ENCODE measurements around the gene UXS1.

Gene UXS1

DNA sequence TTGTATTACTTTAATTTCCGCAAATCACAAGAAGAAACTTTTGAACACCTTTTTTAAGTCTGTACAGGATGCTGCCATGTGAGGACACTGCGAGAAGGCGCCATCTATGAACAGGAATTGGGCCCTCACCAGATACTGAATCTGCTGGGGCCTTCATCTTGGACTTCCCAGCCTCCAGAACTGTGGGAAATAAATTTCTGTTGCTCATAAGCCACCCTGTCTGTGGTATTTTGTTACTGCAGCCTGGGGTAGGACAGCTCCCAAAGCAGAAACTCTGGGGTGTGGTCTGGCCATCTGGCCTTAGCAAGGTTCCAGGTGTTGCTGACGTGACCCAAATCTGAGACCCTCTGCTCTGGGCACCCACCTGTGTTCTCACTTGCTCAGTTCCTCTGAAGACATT, 16.5 kb downstream of the UXS1 start:
- no peak overlapping the region for H2AFZ ChIP-seq (ENCODE audit: low read depth, low read length)
- no peaks in the 10 kb centered on the region for H3K9me3 ChIP-seq (ENCODE audit: insufficient read depth, low read length)
- H4K20me1 ChIP-seq (ENCODE audit: insufficient read depth, low read length), result peaks cover 13% of the 10 kb centered on the region
- no peak overlapping the region for H3K27ac ChIP-seq (ENCODE audit: low read length)
- no peaks in the 10 kb centered on the region for H3K27me3 ChIP-seq (ENCODE audit: low read depth, low read length)
- H3K36me3 ChIP-seq (replicated peaks; ENCODE audit: low read depth, low read length), result no peaks in the 10 kb centered on the region
- no peak overlapping the region for H3K4me2 ChIP-seq (ENCODE audit: low read length)
- peaks cover 28% of the 10 kb centered on the region for H3K79me2 ChIP-seq (ENCODE audit: low read length)
- H3K4me1 ChIP-seq (ENCODE audit: low read length), result no peaks in the 10 kb centered on the region
- TF ChIP-seq EZH2phosphoT487 (IDR thresholded peaks at IDR 0.05; ENCODE audit: low read depth), result no peak
- TF ChIP-seq, protein P1, sequence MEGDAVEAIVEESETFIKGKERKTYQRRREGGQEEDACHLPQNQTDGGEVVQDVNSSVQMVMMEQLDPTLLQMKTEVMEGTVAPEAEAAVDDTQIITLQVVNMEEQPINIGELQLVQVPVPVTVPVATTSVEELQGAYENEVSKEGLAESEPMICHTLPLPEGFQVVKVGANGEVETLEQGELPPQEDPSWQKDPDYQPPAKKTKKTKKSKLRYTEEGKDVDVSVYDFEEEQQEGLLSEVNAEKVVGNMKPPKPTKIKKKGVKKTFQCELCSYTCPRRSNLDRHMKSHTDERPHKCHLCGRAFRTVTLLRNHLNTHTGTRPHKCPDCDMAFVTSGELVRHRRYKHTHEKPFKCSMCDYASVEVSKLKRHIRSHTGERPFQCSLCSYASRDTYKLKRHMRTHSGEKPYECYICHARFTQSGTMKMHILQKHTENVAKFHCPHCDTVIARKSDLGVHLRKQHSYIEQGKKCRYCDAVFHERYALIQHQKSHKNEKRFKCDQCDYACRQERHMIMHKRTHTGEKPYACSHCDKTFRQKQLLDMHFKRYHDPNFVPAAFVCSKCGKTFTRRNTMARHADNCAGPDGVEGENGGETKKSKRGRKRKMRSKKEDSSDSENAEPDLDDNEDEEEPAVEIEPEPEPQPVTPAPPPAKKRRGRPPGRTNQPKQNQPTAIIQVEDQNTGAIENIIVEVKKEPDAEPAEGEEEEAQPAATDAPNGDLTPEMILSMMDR (IDR thresholded peaks at IDR 0.05; ENCODE audit: low read depth, low read length), result no peak
- no peak overlapping the region for H3K9ac ChIP-seq (ENCODE audit: low read length)
- no peak overlapping the region for H3K4me3 ChIP-seq (ENCODE audit: low read length)

DNA sequence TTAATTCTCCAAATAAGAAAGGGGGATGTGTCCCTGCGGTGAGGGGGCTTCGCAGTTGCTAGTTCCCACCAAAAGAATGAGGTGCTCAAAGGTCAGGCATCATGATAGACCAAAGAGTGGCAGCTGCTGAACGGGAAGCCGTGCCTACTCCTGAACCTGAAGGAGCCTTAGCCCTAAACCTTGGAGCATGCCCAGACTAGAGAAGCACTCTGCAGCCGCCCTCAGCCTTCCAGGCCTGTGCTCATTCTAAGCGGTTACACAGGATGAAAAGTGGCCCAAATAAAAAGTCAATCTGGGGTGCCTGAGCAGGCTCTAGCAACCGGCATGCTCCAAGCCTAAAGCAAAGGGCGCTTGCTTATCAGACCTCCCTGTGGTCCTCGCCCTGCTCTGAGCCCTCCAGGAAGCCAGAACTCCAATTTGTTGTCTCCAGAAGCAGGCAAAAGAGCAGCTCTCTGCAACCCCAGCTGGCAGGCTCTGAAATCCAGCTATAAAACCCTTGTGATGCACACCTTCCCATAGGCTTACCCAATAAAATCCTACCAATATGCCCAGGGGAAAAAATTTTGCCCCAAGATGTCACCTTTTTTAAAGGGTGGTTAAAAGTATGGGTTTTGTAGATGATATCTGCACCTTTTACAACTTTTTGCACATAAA, 17.5 kb downstream of the UXS1 start:
- H3K9ac ChIP-seq (ENCODE audit: low read length), result no peak overlapping the region
- no peaks in the 10 kb centered on the region for H3K36me3 ChIP-seq (replicated peaks; ENCODE audit: low read depth, low read length)
- no peaks in the 10 kb centered on the region for H3K27me3 ChIP-seq (ENCODE audit: low read depth, low read length)
- no peak overlapping the region for H3K27ac ChIP-seq (ENCODE audit: low read length)
- H3K79me2 ChIP-seq (ENCODE audit: low read length), result peaks cover 27% of the 10 kb centered on the region
- H3K4me1 ChIP-seq (ENCODE audit: low read length), result no peaks in the 10 kb centered on the region
- TF ChIP-seq EZH2phosphoT487 (IDR thresholded peaks at IDR 0.05; ENCODE audit: low read depth), result no peak
- TF ChIP-seq, protein P1 (IDR thresholded peaks at IDR 0.05; ENCODE audit: low read depth, low read length), result no peak
- H4K20me1 ChIP-seq (ENCODE audit: insufficient read depth, low read length), result peaks cover 20% of the 10 kb centered on the region
- H2AFZ ChIP-seq (ENCODE audit: low read depth, low read length), result no peak overlapping the region
- H3K9me3 ChIP-seq (ENCODE audit: insufficient read depth, low read length), result no peaks in the 10 kb centered on the region
- H3K4me2 ChIP-seq (ENCODE audit: low read length), result no peak overlapping the region
- H3K4me3 ChIP-seq (ENCODE audit: low read length), result no peak overlapping the region

DNA sequence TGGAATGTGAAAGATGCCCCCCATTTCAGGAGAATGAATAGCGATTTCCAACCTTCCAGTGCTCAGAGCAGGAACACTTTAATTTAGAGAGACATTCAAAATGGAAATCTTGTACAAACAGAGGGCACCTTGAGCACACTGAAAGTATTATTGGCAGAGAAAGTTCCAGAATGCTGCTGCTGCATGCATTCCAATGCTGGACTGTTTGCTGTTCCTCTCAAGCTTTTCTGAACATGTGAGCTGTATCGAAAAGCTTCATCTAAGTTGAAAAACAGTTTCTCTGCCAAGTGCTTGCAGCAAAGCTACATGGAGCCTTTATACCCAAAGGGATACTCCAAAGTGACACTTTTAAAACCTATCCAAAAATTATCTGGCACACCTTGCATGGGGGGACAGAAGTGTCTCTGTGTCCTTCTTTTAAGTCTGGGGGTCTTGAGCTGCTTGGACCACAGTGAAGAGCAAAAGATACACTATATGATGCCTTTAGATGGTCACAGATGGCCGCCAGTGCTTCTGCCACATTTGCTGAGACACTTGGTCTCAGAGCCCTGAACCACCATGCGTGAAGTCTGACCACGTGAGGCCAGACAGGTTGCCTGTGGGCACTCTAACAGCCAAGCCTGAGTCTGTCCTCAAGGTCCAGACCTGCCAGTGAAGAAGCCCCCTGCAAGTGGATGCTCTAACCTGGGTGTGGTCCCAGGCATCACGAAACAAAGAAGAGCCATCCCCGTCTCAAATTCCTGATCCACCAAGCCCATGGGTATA, 18.8 kb downstream of the UXS1 start:
- Histone ChIP-seq H3K4me2 (ENCODE audit: low read length) (no peak overlapping the region), H3K27ac (ENCODE audit: low read length) (no peak overlapping the region), H4K20me1 (ENCODE audit: insufficient read depth, low read length) (peaks cover 20% of the 10 kb centered on the region), H3K36me3 (replicated peaks; ENCODE audit: low read depth, low read length) (no peaks in the 10 kb centered on the region), H3K9ac (ENCODE audit: low read length) (no peak overlapping the region), H3K9me3 (ENCODE audit: insufficient read depth, low read length) (no peaks in the 10 kb centered on the region), H3K4me1 (ENCODE audit: low read length) (no peaks in the 10 kb centered on the region), H3K27me3 (ENCODE audit: low read depth, low read length) (no peaks in the 10 kb centered on the region), H3K79me2 (ENCODE audit: low read length) (peaks cover 16% of the 10 kb centered on the region), H2AFZ (ENCODE audit: low read depth, low read length) (no peak overlapping the region), H3K4me3 (ENCODE audit: low read length) (no peak overlapping the region)
- TF ChIP-seq EZH2phosphoT487 (IDR thresholded peaks at IDR 0.05; ENCODE audit: low read depth), result no peak
- TF ChIP-seq, protein P1 (IDR thresholded peaks at IDR 0.05; ENCODE audit: low read depth, low read length), result no peak

DNA sequence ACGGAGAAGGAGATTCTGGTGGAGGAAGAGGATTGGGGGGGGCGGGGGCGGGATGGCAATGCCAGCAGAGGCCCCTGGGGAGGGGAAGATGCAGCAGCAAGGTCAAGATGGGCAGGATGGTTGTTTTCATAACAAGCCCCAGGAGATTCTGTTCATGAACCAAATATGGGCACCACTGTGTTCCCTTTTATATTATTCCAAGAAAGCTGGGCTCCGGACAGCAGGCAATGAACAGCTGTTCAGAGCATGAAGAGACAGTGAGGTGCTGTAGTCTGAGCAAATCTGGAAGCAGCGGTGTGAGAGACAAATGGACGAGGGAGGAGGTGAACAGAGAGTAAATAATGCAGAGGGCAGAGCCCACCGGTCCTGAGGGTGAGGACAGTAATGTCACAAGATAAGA, 20.0 kb downstream of the UXS1 start:
- Histone ChIP-seq H3K4me3 (ENCODE audit: low read length) (no peak overlapping the region), H3K4me1 (ENCODE audit: low read length) (peaks cover under 1% of the 10 kb centered on the region; the same call in 1 of the 2 replicates), H3K27ac (ENCODE audit: low read length) (no peak overlapping the region), H4K20me1 (ENCODE audit: insufficient read depth, low read length) (peaks cover 24% of the 10 kb centered on the region), H3K36me3 (replicated peaks; ENCODE audit: low read depth, low read length) (no peaks in the 10 kb centered on the region), H3K9ac (ENCODE audit: low read length) (no peak overlapping the region), H3K27me3 (ENCODE audit: low read depth, low read length) (no peaks in the 10 kb centered on the region), H3K4me2 (ENCODE audit: low read length) (no peak overlapping the region), H2AFZ (ENCODE audit: low read depth, low read length) (no peak overlapping the region), H3K9me3 (ENCODE audit: insufficient read depth, low read length) (no peaks in the 10 kb centered on the region), H3K79me2 (ENCODE audit: low read length) (peaks cover 15% of the 10 kb centered on the region; the same call in 1 of the 2 replicates)
- TF ChIP-seq, protein P1 (IDR thresholded peaks at IDR 0.05; ENCODE audit: low read depth, low read length), result no peak
- no peak for TF ChIP-seq EZH2phosphoT487 (IDR thresholded peaks at IDR 0.05; ENCODE audit: low read depth)
